Measurements from ENCODE around the gene VWA3A. TPM values are rescaled to one million over a fixed set of nuclear protein-coding genes. Genes with fewer than 3 reads are reported as not detected.
A peak's percentile ranks its signal among the peaks of the same experiment; 100 is the strongest.
"Not testable (repeated sequence)": the region's sequence is repeated elsewhere in the genome, so short reads cannot be mapped to it uniquely, and the experiment has no call there.

The VWA3A gene
- total RNA-seq, 1 experiment from 2014 or later = not detected

- no peak for DNase-seq (ENCODE audit: low spot score)
Observed at GRCh38 chr16:22086440-22086839, 5.9 kb upstream of the VWA3A start.

- DNase-seq (ENCODE audit: low spot score) = no peak
Observed at GRCh38 chr16:22088642-22089041, 3.7 kb upstream of the VWA3A start.

GRCh38 chr16:22089910-22090309 lies 2.4 kb upstream of the VWA3A start:
- no peak for DNase-seq (ENCODE audit: low spot score)

- no peak for DNase-seq (ENCODE audit: low spot score)
Observed at GRCh38 chr16:22091721-22092120, 620 bp upstream of the VWA3A start.

GRCh38 chr16:22093331-22093730 lies 990 bp downstream of the VWA3A start:
- no peak for DNase-seq (ENCODE audit: low spot score)

- DNase-seq (ENCODE audit: low spot score) = no peak
Observed at GRCh38 chr16:22093996-22094395, 1.7 kb downstream of the VWA3A start.

- DNase-seq (ENCODE audit: low spot score) = peak; percentile 68
Observed at GRCh38 chr16:22098405-22099255, 6.3 kb downstream of the VWA3A start.

- no peak for DNase-seq (ENCODE audit: low spot score)
Observed at GRCh38 chr16:22099256-22099975, 7.1 kb downstream of the VWA3A start.

GRCh38 chr16:22103441-22103840 lies 11.1 kb downstream of the VWA3A start:
- DNase-seq (ENCODE audit: low spot score) = no peak

- DNase-seq (ENCODE audit: low spot score) = no peak
Observed at GRCh38 chr16:22109258-22109898, 17.0 kb downstream of the VWA3A start.

GRCh38 chr16:22111629-22112028 lies 19.3 kb downstream of the VWA3A start:
- DNase-seq (ENCODE audit: low spot score) = not testable (repeated sequence)

- no peak for DNase-seq (ENCODE audit: low spot score)
Observed at GRCh38 chr16:22116095-22116700, 23.9 kb downstream of the VWA3A start.

- no peak for DNase-seq (ENCODE audit: low spot score)
Observed at GRCh38 chr16:22117609-22118008, 25.3 kb downstream of the VWA3A start.

- DNase-seq (ENCODE audit: low spot score) = no peak
Observed at GRCh38 chr16:22120440-22120839, 28.1 kb downstream of the VWA3A start.

- no peak for DNase-seq (ENCODE audit: low spot score)
Observed at GRCh38 chr16:22122239-22122638, 29.9 kb downstream of the VWA3A start.

- DNase-seq (ENCODE audit: low spot score) = no peak
Observed at GRCh38 chr16:22123146-22123545, 30.8 kb downstream of the VWA3A start.

GRCh38 chr16:22123759-22124490 lies 31.6 kb downstream of the VWA3A start:
- no peak for DNase-seq (ENCODE audit: low spot score)

- no peak for DNase-seq (ENCODE audit: low spot score)
Observed at GRCh38 chr16:22124583-22125284, 32.4 kb downstream of the VWA3A start.

GRCh38 chr16:22126037-22126558 lies 33.8 kb downstream of the VWA3A start:
- DNase-seq (ENCODE audit: low spot score) = no peak

- DNase-seq (ENCODE audit: low spot score) = not testable (repeated sequence)
Observed at GRCh38 chr16:22128537-22128936, 36.2 kb downstream of the VWA3A start.

- no peak for DNase-seq (ENCODE audit: low spot score)
Observed at GRCh38 chr16:22130528-22130927, 38.2 kb downstream of the VWA3A start.

Measured in H4 (cell line).